ENCODE data around the gene RNF121. TPM values are rescaled to one million over a fixed set of nuclear protein-coding genes. Genes with fewer than 3 reads are reported as not detected.

The RNF121 gene
- total and polyA plus RNA-seq, 7 donors = 23.0 to 51.7 (median 27.5) TPM

- Histone ChIP-seq H3K9me3 (no peaks in the 10 kb centered on the region), H3K27me3 (ENCODE audit: insufficient read depth in 3 of 3, low read length in 2 of 3) (no peaks in the 10 kb centered on the region), H3K4me3 (no peak overlapping the region), H3K27ac (no peak overlapping the region), H3K4me1 (no peaks in the 10 kb centered on the region), H3K36me3 (ENCODE audit: insufficient read depth in 1 of 2, low read depth in 1 of 2) (peaks cover 0 to 3% of the 10 kb centered on the region in 2 donors)
- DNase-seq (no peak), ATAC-seq (no peak)
- 56 to 74% (median 65%) methylated on average over 1 of the region's 1 CpG for WGBS, 3 donors
- no peak for TF ChIP-seq CTCF (IDR thresholded peaks at IDR 0.05)
- intact Hi-C loops (cut with DNase I) = loop anchor here (2.0 to 5.0 kb wide), 4 partner anchors 35 to 455 kb away; partner anchors contain the start of gene CLPB (in 1 of the 2)
Observed at GRCh38 chr11:71977090-71977489, 48.2 kb downstream of the RNF121 start.

GRCh38 chr11:71977743-71978418 lies 49.0 kb downstream of the RNF121 start:
- Histone ChIP-seq H3K9me3 (no peaks in the 10 kb centered on the region), H3K4me3 (no peak overlapping the region), H3K36me3 (ENCODE audit: insufficient read depth in 1 of 2, low read depth in 1 of 2) (peaks cover 0 to 6% of the 10 kb centered on the region in 2 donors), H3K4me1 (no peaks in the 10 kb centered on the region), H3K27ac (no peak overlapping the region), H3K27me3 (ENCODE audit: insufficient read depth in 3 of 3, low read length in 2 of 3) (no peaks in the 10 kb centered on the region)
- peak; percentile 43 to 82 (median 70) for ATAC-seq
- peak; percentile 80 for TF ChIP-seq CTCF (IDR thresholded peaks at IDR 0.05)
- WGBS, 3 donors = 40 to 57% (median 47%) methylated on average over 7 of the region's 7 CpGs
- no peak for DNase-seq
- intact Hi-C loops (cut with DNase I) = loop anchor here (2.0 to 5.0 kb wide), 4 partner anchors 34 to 454 kb away; partner anchors contain the start of gene CLPB (in 1 of the 2)

GRCh38 chr11:71979094-71979493 lies 50.2 kb downstream of the RNF121 start:
- ATAC-seq (no peak), DNase-seq (no peak)
- intact Hi-C loops (cut with DNase I) = loop anchor here (5.0 kb wide), 3 partner anchors 33 to 453 kb away; partner anchors contain the start of gene CLPB (in 1 of the 2)
- Histone ChIP-seq H3K27me3 (ENCODE audit: insufficient read depth in 3 of 3, low read length in 2 of 3) (no peaks in the 10 kb centered on the region), H3K9me3 (no peaks in the 10 kb centered on the region), H3K36me3 (ENCODE audit: insufficient read depth in 1 of 2, low read depth in 1 of 2) (peaks cover 4 to 18% of the 10 kb centered on the region in 2 donors), H3K4me3 (no peak overlapping the region), H3K4me1 (no peaks in the 10 kb centered on the region), H3K27ac (no peak overlapping the region)
- WGBS, 3 donors = 93 to 97% (median 93%) methylated on average over 4 of the region's 4 CpGs
- no peak for TF ChIP-seq CTCF (IDR thresholded peaks at IDR 0.05)

GRCh38 chr11:71979602-71980001 lies 50.8 kb downstream of the RNF121 start:
- no peak for TF ChIP-seq CTCF (IDR thresholded peaks at IDR 0.05)
- Histone ChIP-seq H3K4me3 (no peak overlapping the region), H3K27me3 (ENCODE audit: insufficient read depth in 3 of 3, low read length in 2 of 3) (no peaks in the 10 kb centered on the region), H3K36me3 (ENCODE audit: insufficient read depth in 1 of 2, low read depth in 1 of 2) (peaks cover 4 to 18% of the 10 kb centered on the region in 2 donors), H3K27ac (no peak overlapping the region), H3K9me3 (no peaks in the 10 kb centered on the region), H3K4me1 (no peaks in the 10 kb centered on the region)
- intact Hi-C loops (cut with DNase I) = loop anchor here (5.0 kb wide), 3 partner anchors 33 to 453 kb away; partner anchors contain the start of gene CLPB (in 1 of the 2)
- 74 to 89% (median 76%) methylated on average over 3 of the region's 3 CpGs for WGBS, 3 donors
- ATAC-seq (no peak), DNase-seq (no peak)

Measured in psoas muscle (tissue), 8 donors.